ENCODE measurements around the gene ERBB4. TPM values are rescaled to one million over a fixed set of nuclear protein-coding genes. Genes with fewer than 3 reads are reported as not detected.

Gene ERBB4
- total RNA-seq, 1 donor from 2014 or later: 10.2 TPM

DNA sequence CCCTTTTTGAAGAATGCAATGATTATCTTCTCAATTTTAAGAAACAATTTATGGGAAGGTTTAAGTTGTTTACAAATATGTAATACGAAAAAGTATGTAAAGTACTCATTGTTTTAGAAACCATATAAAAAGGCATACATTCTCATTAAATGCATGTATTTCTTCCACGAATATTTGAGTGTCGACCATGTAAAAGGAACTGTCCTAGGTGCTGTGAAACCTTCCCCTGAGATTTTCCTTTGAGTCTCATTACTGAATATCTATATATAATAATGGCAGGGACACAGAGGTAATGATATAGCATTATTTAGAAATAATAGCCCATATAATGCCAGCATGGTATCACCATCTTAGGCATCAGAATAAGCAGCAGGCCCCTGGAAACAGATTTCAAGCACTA is 239.3 kb downstream of the ERBB4 start:
- DNase-seq (ENCODE audit: low read depth, low spot score): no peak
- Mint-ChIP-seq H3K27ac (ENCODE audit: unreplicated experiment) (no peak overlapping the region), H3K36me3 (ENCODE audit: low read depth) (no peaks in the 10 kb centered on the region), H3K27me3 (ENCODE audit: low read depth) (no peaks in the 10 kb centered on the region), H3K4me3 (no peak overlapping the region), H3K4me1 (peaks cover 4% of the 10 kb centered on the region), H3K9me3 (no peaks in the 10 kb centered on the region)
- TF ChIP-seq, protein P1, sequence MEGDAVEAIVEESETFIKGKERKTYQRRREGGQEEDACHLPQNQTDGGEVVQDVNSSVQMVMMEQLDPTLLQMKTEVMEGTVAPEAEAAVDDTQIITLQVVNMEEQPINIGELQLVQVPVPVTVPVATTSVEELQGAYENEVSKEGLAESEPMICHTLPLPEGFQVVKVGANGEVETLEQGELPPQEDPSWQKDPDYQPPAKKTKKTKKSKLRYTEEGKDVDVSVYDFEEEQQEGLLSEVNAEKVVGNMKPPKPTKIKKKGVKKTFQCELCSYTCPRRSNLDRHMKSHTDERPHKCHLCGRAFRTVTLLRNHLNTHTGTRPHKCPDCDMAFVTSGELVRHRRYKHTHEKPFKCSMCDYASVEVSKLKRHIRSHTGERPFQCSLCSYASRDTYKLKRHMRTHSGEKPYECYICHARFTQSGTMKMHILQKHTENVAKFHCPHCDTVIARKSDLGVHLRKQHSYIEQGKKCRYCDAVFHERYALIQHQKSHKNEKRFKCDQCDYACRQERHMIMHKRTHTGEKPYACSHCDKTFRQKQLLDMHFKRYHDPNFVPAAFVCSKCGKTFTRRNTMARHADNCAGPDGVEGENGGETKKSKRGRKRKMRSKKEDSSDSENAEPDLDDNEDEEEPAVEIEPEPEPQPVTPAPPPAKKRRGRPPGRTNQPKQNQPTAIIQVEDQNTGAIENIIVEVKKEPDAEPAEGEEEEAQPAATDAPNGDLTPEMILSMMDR (conservative IDR thresholded peaks at IDR 0.05): no peak

DNA sequence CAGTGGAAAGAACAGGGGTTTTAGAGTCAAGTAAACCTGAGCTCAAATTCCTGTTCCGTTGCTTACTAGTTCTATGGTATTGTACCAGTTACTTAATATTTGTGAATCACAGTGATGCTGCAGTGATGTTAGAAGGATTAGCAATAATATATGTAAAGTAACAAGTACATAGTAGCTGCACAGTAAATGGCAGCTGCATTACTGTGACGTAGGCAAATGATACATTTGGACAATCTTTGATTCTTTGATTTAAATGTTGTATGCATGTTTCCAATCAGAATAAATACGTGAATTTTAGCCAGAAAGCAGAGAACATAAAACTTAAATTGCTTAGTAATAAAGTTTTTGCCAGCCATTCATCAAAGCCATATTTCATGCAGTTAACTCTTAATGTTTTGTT is 243.0 kb downstream of the ERBB4 start:
- peaks cover 5% of the 10 kb centered on the region for H3K4me1 Mint-ChIP-seq
- H3K27ac Mint-ChIP-seq (ENCODE audit: unreplicated experiment): no peak overlapping the region
- no peak overlapping the region for H3K4me3 Mint-ChIP-seq
- no peaks in the 10 kb centered on the region for H3K27me3 Mint-ChIP-seq (ENCODE audit: low read depth)
- no peaks in the 10 kb centered on the region for H3K36me3 Mint-ChIP-seq (ENCODE audit: low read depth)
- no peaks in the 10 kb centered on the region for H3K9me3 Mint-ChIP-seq
- DNase-seq (ENCODE audit: low read depth, low spot score): no peak
- TF ChIP-seq, protein P1 (conservative IDR thresholded peaks at IDR 0.05): no peak

DNA sequence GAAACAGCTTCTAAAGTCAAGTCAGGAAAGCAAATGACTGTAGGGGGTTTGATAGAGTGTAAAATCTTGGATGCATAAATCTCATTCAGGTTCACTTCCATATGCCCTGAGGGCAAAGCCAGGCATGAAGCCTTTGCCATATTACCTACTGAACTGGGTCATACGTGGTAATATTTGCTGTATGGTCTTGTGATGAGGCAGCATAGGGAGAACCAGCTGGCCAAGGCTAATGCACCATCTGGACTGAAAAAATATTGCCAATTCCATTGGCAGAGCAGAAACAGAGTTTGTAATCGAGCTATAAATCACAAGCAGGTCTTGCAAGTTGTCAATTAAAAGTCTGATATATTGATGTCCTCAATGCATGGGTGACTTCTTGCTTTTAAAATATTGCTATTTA is 243.8 kb downstream of the ERBB4 start:
- TF ChIP-seq, protein P1 (conservative IDR thresholded peaks at IDR 0.05): no peak
- no peaks in the 10 kb centered on the region for H3K9me3 Mint-ChIP-seq
- no peaks in the 10 kb centered on the region for H3K27me3 Mint-ChIP-seq (ENCODE audit: low read depth)
- no peaks in the 10 kb centered on the region for H3K36me3 Mint-ChIP-seq (ENCODE audit: low read depth)
- no peak overlapping the region for H3K4me3 Mint-ChIP-seq
- peaks cover 7% of the 10 kb centered on the region for H3K4me1 Mint-ChIP-seq
- H3K27ac Mint-ChIP-seq (ENCODE audit: unreplicated experiment): no peak overlapping the region
- no peak for DNase-seq (ENCODE audit: low read depth, low spot score)

DNA sequence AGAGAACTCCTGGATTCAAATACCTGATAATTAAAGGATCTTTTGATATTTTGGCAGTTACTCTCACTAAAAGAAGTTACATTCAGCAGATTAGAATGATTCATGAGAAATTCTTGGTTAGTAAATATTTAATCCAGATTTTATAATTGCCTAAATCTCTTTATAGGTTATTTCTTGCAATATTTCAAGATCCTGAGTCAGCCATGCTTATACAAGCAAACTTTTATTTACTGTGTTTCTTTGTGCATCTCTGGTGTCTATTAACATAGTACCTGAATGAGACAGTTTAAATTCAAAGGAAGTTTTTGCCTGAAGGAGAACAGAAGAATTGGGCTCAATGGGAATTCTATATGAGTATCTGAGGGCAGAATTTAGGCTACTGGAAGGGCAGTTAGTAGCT is 249.3 kb downstream of the ERBB4 start:
- DNase-seq (ENCODE audit: low read depth, low spot score): no peak
- Mint-ChIP-seq H3K4me1 (peaks cover 11% of the 10 kb centered on the region), H3K4me3 (no peak overlapping the region), H3K9me3 (peaks cover 3% of the 10 kb centered on the region), H3K27me3 (ENCODE audit: low read depth) (no peaks in the 10 kb centered on the region), H3K36me3 (ENCODE audit: low read depth) (no peaks in the 10 kb centered on the region), H3K27ac (ENCODE audit: unreplicated experiment) (no peak overlapping the region)
- TF ChIP-seq, protein P1 (conservative IDR thresholded peaks at IDR 0.05): no peak

DNA sequence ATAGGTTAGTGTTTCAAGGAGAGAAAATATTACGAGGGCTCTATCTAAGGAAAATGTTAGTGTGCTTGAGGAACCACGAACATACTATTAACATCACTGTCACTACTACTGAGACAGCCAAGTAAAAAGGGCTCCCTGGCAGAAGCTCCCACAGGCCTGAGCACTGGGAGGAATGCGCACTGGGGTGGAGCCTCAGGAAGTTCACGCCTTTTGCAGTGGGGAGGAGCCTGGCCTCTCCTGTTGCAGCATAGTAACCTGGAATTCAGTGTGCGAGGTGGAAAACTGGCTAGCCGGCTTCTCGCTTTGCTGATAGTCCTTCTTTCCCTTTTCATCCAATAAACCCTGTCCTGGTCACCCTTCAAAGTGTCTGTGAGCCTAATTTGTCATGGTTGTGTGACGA is 250.3 kb downstream of the ERBB4 start:
- H3K4me1 Mint-ChIP-seq: peaks cover 18% of the 10 kb centered on the region

More for the DNA sequence above, 250.3 kb downstream of the ERBB4 start:
- no peak for DNase-seq (ENCODE audit: low read depth, low spot score)
- TF ChIP-seq, protein P1 (conservative IDR thresholded peaks at IDR 0.05): no peak
- Mint-ChIP-seq H3K27ac (ENCODE audit: unreplicated experiment) (no peak overlapping the region), H3K9me3 (peaks cover 3% of the 10 kb centered on the region), H3K27me3 (ENCODE audit: low read depth) (no peaks in the 10 kb centered on the region), H3K36me3 (ENCODE audit: low read depth) (no peaks in the 10 kb centered on the region), H3K4me3 (no peak overlapping the region)
